Heart right ventricle (tissue), 16 donors: ENCODE results near the gene NFKBIB. TPM values are rescaled to one million over a fixed set of nuclear protein-coding genes. Genes with fewer than 3 reads are reported as not detected.

Source experiments
- ATAC-seq, 8 donors: fragments of 200-7000 bp; cut with Tn5 transposase; one replicate each; pipeline ENCODE4 v1.9.1; 2020; ENCODE audit warnings: mild to moderate bottlenecking in 8 of 8, moderate library complexity in 8 of 8, moderate number of reproducible peaks in 1 of 8
- DNase-seq, 2 donors: peaks; one replicate each; pipeline ENCODE4 v3.0.0-alpha.2; 2020
- H3K27ac ChIP-seq, 10 donors: fragments of 200-600 bp; sonication (generic) in 2 of 10; one replicate each; pipeline versions ENCODE4 v1.5.0 to v1.8.0; 2020 to 2022; ENCODE audit warnings: mild to moderate bottlenecking in 3 of 10
- H3K27me3 ChIP-seq, 7 donors: fragments of 200-600 bp; one replicate each; pipeline ENCODE4 v1.8.0; 2021 to 2022; ENCODE audit warnings: mild to moderate bottlenecking in 2 of 7
- H3K36me3 ChIP-seq, 9 donors: fragments of 200-600 bp; sonication (generic) in 1 of 9; one replicate each; pipeline versions ENCODE4 v1.5.0 to v1.8.0; 2020 to 2022; ENCODE audit warnings: mild to moderate bottlenecking in 2 of 9
- H3K4me1 ChIP-seq, 9 donors: fragments of 200-600 bp; sonication (generic) in 1 of 9; one replicate each; pipeline versions ENCODE4 v1.5.0 to v1.8.0; 2020 to 2022; ENCODE audit warnings: mild to moderate bottlenecking in 4 of 9
- H3K4me3 ChIP-seq, 10 donors: fragments of 200-600 bp; sonication (generic) in 2 of 10; one replicate each; pipeline versions ENCODE4 v1.5.0 to v1.8.0; 2020 to 2022; ENCODE audit warnings: mild to moderate bottlenecking in 7 of 10, moderate library complexity in 2 of 10
- H3K9me3 ChIP-seq, 11 donors: fragments of 200-600 bp in 10 of 11; sonication (generic) in 2 of 11; one replicate each; pipeline versions ENCODE4 v1.5.0 to v1.8.0; 2013 to 2022; ENCODE audit warnings: mild to moderate bottlenecking in 2 of 11, control low read depth in 1 of 11, moderate library complexity in 1 of 11
- WGBS, 2 donors: extraction: QIAGEN DNeasy Blood & Tissue Kit; methylation state at CpG; one replicate each; pipeline ENCODE4 v1.1.7; 2013; ENCODE audit warnings: inconsistent platforms in 1 of 2; 5-methylcytosine and 5-hydroxymethylcytosine counted together
- intact Hi-C, 10 donors: fragments of 100-400 bp; cut with DNase I; formaldehyde crosslinking; loops; one replicate each; pipeline versions ENCODE4 v1.11.1 to v1.14.2; 2022
- polyA plus RNA-seq, 2 donors: library from polyadenylated mRNA; stranded (reverse); fragments of 200-250 nt; gene quantifications; one replicate each; pipeline ENCODE4 v1.2.3, GENCODE V29; 2013
- total RNA-seq, 10 donors: library from RNA; stranded (reverse); fragmentation: NEBNext Ultra II Directional in 3 of 10; extraction: Animal tissue kit (Norgen Biotek cat#: 25700) in 3 of 10; gene quantifications; one replicate each; pipeline versions ENCODE4 v1.2.1 to v1.2.4, GENCODE V29; 2021 to 2023
- TF ChIP-seq, protein P1 (sequence below), 9 donors: fragments of 200-600 bp; sonication (generic) in 2 of 9; IDR thresholded peaks; one replicate each; pipeline versions ENCODE4 v1.5.0 to v1.8.0; 2021 to 2022; ENCODE audit warnings: antibody characterized with exemption in 9 of 9, mild to moderate bottlenecking in 5 of 9, moderate library complexity in 1 of 9
- donor health status: Arrhythmogenic right ventricular cardiomyopathy.
- donor health status: ischemic (EF 13 %, LVEDD 7.1; RV severe dilation, severe dysfunction).
- donor health status: healthy with polysubstance abuse.
- donor health status: DM: no; HTN: yes; CAD: no.
- donor health status: DM: no; HTN: no; CAD: no.
- donor health status: ischemic (EF 25% LVEDD 6.9; RV normal size, moderate dysfunction).
- donor health status: ischemic (EF 25% LVEDD 5.7; RV mildly dilated, moderate dysfunction).
- donor health status: healthy.
- donor health status: DM: yes; HTN: yes; CAD: no.
- donor health status: Ischemic cardiomyopathy.
- donor health status: ischemic (EF 35%, LVEDD 5.7; RV mildly dilated, moderate dysfunction).
- donor health status: nonischemic (EF 11% LVEDD 7.7; RV severe dilation, severe dysfunction).
- donor health status: DM: yes; HTN: yes; CAD: no.
- donor health status: PGD.
- donor health status: ischemic (EF 29% LVEDD 5.4; RV normal size, mild dysfunction).
- donor health status: nonischemic (EF 23%, LVEDD 6.1; RV moderate dilation, normal function).

The NFKBIB gene
- total and polyA plus RNA-seq, 12 donors = 16.1 to 79.8 (median 22.7) TPM

DNA sequence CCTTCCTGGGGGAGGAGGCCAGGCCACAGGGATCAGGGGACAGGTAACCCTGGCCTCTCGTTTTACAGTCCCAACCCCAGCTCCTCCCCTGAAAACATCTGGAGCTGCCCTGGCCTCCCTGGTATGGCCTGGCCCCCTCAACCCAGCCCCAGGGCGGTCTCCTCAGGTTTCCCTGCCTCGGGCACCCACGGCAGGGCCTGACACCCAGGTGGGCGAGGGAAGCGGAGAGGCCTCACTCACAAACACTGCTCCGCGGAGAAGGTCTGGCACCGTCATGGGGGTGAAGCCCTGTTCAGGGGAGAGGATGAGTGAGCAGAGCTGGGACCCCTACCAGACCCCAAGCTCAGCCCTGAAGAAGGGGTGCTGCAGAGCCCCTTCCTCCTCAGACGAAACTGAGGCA, 18.8 kb downstream of the NFKBIB start:
- no peak overlapping the region for H3K4me3 ChIP-seq
- H3K27ac ChIP-seq = no peak overlapping the region
- no peak for DNase-seq
- H3K9me3 ChIP-seq = no peaks in the 10 kb centered on the region
- ATAC-seq = no peak
- H3K27me3 ChIP-seq = no peaks in the 10 kb centered on the region
- peaks cover 0 to 22% (median 0%) of the 10 kb centered on the region in 9 donors for H3K36me3 ChIP-seq
- WGBS, 2 donors = 89 to 93% methylated on average over 10 of the region's 10 CpGs
- H3K4me1 ChIP-seq = no peaks in the 10 kb centered on the region
- intact Hi-C loops = no loop called here
- TF ChIP-seq, protein P1, sequence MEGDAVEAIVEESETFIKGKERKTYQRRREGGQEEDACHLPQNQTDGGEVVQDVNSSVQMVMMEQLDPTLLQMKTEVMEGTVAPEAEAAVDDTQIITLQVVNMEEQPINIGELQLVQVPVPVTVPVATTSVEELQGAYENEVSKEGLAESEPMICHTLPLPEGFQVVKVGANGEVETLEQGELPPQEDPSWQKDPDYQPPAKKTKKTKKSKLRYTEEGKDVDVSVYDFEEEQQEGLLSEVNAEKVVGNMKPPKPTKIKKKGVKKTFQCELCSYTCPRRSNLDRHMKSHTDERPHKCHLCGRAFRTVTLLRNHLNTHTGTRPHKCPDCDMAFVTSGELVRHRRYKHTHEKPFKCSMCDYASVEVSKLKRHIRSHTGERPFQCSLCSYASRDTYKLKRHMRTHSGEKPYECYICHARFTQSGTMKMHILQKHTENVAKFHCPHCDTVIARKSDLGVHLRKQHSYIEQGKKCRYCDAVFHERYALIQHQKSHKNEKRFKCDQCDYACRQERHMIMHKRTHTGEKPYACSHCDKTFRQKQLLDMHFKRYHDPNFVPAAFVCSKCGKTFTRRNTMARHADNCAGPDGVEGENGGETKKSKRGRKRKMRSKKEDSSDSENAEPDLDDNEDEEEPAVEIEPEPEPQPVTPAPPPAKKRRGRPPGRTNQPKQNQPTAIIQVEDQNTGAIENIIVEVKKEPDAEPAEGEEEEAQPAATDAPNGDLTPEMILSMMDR (IDR thresholded peaks at IDR 0.05) = no peak

GRCh38 chr19:38919837-38920601, 20.2 kb downstream of the NFKBIB start:
- TF ChIP-seq, protein P1 (IDR thresholded peaks at IDR 0.05) = no peak
- WGBS, 2 donors = 62 to 63% methylated on average over 21 of the region's 21 CpGs
- intact Hi-C loops = loop anchor here in 3 of 10 donors (10.0 kb wide), 5 partner anchors 185 to 525 kb away; partner anchors contain the start of gene ACTN4 (in 1 of the 3)
- H3K4me3 ChIP-seq = no peak overlapping the region
- ATAC-seq (no peak), DNase-seq (no peak)
- H3K27ac ChIP-seq = no peak overlapping the region
- peaks cover 0 to 37% (median 10%) of the 10 kb centered on the region in 9 donors for H3K36me3 ChIP-seq
- no peaks in the 10 kb centered on the region for H3K27me3 ChIP-seq
- H3K9me3 ChIP-seq = no peaks in the 10 kb centered on the region
- no peaks in the 10 kb centered on the region for H3K4me1 ChIP-seq

GRCh38 chr19:38920602-38921419, 21.0 kb downstream of the NFKBIB start:
- Histone ChIP-seq H3K27ac (no peak overlapping the region), H3K27me3 (no peaks in the 10 kb centered on the region), H3K4me1 (no peaks in the 10 kb centered on the region), H3K4me3 (no peak overlapping the region), H3K9me3 (no peaks in the 10 kb centered on the region), H3K36me3 (peaks cover 0 to 40% (median 17%) of the 10 kb centered on the region in 9 donors)
- TF ChIP-seq, protein P1 (IDR thresholded peaks at IDR 0.05) = no peak
- intact Hi-C loops = loop anchor here in 3 of 10 donors (10.0 kb wide), 5 partner anchors 186 to 526 kb away; partner anchors contain the start of gene ACTN4 (in 1 of the 3)
- DNase-seq (no peak), ATAC-seq (no peak)
- 68 to 69% methylated on average over 14 of the region's 14 CpGs for WGBS, 2 donors
